ENCODE data around the gene PCSK6.
"Not testable (repeated sequence)": the region's sequence is repeated elsewhere in the genome, so short reads cannot be mapped to it uniquely, and the experiment has no call there.

Gene PCSK6

DNA sequence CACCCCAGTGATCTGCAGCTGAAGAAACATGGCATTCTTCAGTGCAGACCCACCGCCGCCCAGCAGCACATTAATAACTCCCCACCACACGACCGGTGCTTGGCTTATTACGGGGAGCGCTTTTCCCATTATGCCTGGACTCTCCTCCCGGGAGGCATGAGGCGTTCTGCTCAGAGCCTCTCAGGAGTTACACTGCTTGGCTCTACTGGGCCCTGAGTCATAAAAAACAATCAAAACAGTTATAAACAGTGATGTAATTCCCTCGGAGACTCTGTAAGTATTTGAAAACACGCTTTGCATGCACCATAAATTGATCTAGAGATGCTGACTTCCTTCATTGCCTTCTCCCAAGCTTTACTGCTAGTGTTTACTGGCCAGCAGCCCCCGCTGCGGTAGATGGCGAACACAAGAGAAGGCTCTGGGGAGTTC lies 117.3 kb downstream of the PCSK6 start:
- DNase-seq = no peak

DNA sequence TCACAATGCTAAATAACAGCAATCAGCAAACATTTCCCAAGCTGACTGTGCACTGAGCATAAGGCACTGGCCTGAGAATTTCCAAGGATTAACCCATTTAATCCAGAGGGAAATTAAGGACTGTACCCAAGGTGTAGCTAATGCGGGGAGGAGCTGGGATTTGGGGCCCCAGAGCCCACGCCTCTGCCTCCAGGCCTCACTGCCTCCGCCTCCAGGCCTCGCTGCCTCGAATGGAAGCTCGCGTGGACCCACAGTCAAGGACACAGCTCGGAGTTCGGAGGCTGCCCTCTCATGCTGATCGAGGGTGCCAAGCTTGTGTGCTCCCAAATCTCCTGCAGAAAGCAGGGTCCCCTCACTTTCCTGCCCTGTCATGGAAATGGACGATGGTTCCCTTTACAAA lies 118.0 kb downstream of the PCSK6 start:
- no peak for DNase-seq

DNA sequence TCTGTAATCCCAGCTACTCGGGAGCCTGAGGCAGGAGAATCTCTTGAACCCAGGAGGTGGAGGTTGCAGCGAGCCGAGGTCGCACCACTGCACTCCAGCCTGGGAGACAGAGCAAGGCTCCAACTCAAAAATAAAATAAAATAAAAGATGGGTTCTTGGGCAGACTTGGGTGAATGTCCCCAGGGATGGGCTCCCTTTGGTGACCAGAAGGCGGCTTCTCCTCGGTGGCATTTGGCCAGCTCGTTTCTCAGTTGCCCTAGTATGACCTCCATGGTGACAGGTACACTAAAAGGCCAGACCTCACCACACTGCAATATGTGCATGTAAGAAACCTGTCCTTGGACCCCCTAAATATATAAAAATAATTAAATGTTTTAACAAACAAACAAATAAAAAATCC lies 118.4 kb downstream of the PCSK6 start:
- no peak for DNase-seq

DNA sequence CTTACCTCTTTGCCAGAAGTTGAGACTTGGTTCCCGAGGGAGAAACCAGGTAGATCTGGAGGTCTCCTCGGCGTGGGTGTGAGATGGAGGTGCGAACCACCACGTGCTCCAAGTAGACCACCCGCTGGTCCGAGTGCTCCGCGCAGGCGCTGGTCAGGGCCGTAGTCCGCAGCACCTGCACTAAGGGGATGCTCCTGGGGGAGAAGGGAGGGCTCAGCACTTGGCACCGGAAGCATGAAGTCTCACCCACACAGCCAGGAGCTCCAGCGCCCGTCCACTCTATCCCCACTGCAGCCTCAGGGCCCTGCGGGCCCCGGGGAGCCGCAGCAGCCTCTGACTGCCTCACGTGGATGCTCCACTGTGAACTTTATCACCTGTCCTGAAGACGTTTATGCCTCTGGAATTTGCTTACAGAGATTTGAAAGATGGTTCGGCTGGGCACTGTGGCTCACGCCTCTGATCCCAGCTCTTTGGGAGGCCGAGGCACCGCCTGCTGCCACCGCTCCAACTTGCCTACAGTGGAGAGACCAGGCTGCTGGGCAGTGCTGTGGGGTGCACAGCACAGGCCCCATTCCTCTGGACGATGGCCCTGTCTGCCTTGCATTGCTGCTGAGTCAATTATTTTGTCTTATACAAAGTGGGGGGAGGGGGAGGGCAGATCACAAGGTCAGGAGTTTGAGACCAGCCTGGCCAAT lies 119.0 kb downstream of the PCSK6 start:
- no peak for DNase-seq

DNA sequence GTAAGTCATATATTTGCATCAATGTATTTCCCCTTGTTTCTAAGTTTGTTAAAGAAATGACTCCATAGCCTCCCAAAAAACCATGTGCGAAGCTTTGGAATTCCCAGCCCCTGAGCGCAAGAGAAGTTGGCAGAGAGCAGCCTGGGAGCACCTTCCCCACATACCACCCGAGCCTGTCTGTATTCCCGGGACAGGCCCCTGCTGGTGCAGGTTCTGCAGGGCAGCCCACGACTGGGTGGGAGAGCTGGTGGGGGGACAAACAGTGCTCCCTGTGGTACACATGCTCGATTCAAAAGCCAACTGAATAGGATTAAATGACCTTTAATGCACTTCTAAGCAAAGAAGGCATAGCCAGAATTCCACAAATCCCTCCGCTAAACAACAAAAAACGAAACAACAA lies 119.8 kb downstream of the PCSK6 start:
- no peak for DNase-seq

DNA sequence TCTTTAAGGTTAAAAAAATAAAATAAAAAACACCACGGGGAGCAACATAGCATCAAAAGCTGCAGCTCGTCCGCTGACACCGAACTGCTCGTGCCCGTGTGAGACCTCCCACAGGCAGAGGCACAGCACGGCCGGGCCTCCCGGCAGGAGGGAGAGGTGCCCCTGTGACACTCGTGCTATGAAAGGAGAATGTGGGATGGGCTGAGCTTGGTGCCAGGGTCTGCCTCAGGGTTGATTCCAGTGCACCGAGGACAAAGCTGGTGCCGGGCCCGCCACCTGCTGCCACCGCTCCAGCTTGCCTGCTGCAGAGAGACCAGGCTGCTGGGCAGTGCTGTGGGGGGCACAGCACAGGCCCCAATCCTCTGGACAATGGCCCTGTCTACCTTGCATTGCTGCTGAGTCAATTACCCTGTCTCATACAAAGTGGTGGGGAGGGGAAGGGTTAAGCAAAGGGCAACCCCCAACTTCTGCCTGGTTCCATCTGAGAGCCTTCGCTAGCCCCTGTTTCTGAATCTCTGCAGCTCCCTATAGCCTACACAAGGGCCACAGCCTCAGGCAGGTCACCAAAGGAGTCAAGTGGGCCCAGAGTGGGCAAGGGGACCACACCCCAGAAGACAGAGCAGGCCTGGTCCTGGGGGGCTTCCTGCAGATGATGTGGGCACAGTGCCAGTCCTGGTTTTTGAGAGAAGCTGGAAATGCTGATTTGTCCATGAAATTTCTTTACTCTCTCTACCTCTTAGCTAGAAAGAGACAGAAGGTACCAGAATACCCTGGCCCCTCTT lies 120.5 kb downstream of the PCSK6 start:
- no peak for DNase-seq

DNA sequence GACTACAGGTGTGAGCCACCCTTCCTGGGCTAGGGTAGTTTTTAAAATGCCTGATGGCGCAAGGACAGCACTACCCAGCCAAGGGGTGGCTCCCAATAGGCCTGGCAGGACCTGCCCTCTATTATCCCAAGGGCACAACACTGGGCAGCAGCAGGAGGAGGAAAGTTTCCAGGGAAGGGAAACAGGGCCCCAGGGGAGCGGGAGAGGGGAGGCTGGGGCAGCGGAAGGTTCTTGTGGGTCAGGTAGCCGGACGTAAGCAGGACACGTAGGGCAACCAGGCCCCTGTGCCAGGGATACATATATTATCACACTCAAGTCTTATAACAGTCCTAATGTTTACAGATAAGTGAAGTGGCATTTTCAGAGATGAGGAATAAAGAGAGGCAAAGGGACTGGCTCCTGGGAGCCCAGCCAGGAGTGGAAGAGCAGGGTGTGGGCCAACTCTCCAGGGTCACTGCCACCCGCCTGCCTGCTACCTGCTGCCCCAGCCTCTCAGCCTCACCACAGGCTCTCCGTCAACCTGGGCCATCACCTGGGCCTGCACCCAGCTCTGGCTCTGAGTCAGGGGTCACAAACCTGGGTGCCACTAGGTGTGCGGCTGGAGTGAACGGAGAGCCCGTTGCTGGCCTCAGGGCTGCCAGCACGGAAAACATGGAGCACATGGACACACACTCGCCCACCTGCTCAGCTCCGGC lies 121.3 kb downstream of the PCSK6 start:
- peak; percentile 18 for DNase-seq

DNA sequence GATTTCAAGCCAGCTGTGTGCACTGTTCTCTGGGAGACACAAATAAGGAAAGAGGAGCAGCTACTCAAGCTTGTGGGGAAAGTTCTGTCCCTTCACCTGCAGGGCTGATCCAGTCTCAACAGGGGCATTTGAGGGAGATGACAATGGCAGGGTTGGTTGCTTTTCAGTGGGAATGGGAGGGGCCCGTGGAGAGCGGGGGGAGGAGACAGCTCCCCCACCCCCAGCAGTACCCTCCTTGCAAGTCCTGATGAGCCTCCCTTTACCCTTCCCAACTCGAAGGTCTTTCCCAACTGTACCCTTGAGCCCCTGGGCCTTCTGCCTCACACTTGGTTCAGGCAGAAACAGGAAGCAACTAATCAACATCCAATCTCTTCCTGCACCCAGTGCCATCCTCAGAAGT lies 122.7 kb downstream of the PCSK6 start:
- no peak for DNase-seq

DNA sequence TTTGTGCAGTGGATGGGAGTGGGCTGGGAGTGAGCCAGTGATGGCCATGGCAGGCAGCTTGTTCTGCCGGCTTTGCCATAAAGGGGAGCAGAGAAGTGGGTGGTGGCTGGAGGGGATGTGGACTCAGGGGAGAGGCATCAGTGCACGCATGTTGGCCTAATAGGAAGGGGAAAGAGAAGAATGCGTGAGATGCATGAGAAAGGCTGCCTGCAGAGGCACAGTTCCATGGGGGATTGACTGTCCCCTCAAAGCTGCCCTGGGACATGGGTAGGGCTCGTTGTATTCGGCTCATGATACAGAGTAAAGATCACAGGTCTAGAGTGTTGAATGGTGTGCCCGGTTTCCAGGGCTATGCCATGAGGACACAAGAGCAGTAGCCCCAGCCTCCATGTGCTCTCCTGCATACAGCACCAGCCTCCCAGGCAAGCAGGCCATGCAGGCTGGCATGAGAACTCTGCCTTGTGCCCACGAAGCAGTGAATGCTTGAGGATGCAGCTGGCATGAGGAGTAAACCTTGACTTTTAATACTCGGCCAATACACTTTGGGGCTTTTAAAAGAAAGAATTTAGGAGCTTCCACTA lies 126.4 kb downstream of the PCSK6 start:
- no peak for DNase-seq

DNA sequence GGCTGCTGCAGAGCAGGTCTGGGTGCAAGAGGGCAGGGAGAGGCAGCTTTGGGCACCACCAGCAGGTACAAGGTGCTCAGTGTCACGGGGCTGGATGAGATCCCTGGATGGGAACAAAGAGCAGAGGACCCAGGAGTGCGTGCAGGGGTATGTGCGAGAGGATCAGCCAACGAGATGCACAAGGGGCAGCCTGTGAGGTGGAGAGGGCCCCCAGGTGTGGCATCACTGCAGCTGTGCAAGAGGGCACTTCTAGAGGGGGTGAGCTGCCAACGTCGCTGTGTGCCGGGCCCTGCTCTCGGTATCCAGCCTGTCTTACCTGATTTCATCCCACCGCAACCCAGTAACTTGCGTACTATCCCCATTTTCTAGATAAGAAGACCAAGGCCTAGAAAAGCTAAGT lies 127.1 kb downstream of the PCSK6 start:
- no peak for DNase-seq

DNA sequence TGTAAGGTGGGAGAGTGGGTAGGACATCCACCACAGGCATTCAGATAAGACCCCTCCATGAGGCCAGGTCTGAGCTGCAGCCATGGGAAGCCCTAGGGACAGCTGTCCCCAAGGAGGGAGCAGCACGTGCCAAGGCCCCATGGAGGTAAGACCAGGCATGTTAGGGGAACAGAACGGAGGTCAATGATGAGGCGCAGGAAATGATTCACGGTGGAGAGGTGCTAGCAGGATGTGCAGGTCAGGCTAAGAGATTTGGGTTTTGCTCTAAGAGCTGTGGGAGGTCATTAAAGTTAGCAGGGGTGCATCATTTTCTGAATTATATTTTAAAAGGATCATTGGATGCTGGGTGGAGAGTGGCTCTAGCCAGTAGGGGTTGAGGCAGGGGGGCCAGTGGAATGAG lies 128.1 kb downstream of the PCSK6 start:
- no peak for DNase-seq

DNA sequence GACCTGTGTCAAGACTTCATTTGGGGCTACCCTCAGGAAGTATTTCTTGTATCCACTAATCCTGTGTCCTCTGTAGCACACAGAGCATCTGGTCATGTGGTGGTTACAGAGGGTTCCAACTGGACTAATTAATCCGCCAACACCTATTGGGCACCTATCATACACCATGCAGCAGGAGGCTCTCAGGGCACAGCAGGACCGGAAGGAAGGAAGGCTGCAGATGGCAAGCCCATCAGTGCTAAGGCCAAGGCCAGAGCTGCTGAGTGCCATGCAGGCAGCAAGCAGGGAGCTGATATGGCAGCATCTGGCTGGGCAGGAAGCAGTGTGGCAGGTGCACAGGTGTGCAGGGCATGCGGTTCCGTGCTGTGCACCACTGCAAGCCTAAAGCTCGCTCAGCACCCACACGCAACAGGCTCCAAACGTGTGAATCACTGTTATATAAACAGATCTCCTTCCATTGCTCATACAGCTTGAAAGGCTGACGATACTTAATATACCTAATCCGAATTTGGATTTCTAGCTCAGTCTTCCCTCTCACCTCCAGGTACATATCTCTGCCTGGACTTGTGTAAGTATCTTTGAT lies 130.1 kb downstream of the PCSK6 start:
- DNase-seq = no peak

DNA sequence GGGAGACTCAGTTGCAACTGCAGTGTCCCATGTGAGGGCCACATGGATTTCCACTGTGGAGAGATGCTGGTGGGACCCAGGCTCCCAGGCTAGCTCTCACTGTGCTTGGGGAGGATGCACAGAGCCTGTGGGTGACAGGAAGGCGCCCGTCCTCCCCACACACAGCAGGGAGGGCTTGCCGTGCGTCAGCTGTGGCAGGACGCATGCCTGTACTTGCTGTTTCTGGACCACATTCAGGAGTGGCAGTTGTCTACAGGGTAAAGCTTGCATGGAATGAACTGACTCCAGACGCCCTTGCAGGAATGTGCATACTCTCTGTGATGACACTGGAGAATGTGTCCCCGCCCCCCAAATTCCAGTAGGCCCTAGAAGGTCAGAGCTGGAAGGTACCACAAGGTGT lies 130.6 kb downstream of the PCSK6 start:
- no peak for DNase-seq

DNA sequence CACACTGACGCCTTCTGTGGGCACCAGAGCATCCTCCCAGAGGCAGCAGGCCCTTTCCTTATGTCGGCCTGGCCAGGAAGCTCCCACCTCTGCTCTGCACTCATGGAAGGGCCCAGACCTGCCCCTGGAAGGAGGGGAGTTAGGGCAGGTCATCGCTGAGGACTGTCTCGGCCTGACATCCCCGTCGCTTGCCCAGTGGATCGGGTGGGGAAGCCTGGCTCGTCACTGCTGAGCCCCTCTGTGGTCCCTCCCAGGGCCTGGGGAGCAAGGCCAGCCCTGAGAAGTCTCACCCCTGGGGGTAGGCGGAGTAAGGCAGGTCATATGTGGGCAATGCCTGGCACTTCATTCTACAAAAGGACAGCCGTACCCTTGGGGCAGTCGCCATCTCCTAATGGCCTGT lies 131.6 kb downstream of the PCSK6 start:
- DNase-seq = no peak

DNA sequence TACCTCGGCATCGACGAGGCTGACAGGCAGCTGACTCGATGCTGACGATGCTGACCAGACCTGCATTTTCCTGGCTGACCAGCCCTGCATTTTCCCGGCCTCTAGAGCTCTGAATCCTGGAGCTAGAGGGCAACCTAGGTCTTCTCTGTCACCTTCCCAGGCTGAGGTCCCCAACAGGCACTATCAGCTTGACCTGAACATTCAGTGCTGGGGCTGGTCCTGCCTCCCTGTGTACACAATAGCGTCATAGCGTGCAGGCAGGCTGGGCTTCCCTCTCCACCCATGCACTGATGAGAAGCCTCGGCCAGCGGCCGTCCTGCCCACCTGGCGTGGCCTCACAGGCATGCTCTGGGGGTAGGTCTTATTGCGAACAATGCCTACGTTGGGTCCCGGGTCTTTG lies 132.2 kb downstream of the PCSK6 start:
- no peak for DNase-seq

DNA sequence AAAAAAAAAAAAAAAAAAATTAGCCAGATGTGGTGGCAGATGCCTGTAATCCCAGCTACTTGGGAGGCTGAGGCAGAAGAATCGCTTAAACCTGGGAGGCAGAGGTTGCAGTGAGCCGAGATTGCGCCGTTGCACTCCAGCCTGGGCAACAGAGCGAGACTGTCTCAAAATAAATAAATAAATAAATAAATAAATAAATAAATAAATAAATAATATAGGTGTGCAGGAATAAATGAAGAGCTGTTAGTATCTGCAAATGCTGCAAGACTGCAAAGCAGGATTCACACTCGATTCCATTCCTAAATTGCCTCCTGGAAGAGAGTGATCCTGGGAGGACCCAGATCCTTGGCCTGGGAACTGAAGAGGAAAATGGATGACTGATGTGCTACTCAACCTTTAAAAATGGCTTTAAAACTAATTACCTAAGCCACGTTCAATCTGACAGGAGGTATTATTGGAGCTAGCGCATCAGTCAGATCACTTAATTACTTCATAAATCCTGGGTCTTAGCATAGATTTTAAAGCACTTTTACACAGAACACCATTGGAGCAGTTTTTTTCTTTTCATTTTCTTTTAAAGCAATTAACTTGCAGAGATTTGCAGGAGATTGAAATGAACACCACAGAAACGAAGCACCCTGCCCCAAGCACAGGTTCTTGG lies 132.9 kb downstream of the PCSK6 start:
- DNase-seq = not testable (repeated sequence)

DNA sequence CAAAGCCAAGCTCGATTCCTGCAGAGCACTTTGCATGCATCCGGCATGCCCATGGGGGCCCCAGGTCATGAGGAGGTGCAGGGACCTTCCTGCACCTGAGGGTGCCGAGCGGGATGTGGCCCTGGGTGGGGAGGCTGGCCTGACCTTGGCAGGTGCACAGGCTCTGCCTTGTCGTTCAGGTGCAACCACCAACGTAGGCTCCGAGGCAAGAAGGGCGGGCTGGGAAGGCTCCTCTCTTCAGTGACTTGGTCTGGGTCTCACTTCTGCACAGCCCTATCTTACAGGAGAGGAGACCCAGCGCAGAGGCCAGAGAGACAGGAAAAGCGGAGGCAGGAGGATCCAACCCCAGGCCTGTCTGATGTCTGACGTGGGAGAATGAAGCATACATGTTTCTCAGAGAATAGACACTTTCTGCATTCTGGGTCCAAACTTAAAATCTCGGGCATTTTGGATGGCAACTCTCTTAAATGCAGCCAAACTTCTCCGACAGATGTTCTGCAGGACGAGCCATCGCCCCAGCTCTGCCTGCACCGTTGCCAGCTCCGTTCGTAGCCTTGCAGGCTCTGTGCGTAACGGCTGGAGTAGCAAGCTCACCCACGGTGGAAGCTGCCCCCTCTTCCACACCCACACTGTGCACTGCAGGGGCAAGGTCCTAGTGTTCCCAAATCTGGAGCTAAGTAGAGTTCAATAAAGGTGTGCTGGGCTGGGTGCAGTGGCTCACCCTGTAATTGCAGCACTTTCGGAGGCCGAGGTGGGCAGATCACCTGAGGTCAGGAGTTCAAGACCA lies 133.6 kb downstream of the PCSK6 start:
- no peak for DNase-seq

DNA sequence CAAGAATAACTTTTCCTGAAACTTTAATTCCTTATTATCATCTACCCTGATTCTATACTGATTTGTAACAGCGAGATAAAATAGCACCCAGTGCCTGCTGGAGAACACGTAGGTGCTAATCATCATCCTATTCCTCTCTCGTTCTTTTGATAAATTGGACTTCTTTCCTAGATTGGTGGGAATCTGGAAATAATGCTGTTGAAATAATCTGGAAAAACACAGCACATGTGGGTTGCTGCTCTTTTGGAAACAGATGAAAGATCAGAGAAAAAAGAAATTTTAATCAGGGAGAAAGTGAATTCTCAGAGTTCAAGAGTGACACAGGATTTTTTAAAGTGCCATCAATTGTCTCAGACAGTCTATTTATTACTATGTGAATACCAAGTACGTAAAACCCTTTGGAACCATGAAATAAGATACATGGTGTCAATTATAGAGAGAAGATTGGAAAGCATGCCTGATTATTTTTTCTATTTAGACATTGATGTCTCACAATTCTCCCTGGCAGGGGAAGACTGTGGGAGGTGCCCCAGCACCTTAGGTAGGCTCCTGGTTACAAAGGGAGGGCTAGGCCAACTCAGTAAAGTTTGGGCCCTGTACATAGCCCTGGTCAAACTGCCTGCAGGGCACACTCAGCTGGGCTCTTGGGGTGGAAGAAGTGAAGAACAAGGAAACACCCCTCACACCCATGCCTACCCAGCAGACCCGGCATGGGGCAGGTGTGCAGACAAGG lies 134.4 kb downstream of the PCSK6 start:
- DNase-seq = no peak

DNA sequence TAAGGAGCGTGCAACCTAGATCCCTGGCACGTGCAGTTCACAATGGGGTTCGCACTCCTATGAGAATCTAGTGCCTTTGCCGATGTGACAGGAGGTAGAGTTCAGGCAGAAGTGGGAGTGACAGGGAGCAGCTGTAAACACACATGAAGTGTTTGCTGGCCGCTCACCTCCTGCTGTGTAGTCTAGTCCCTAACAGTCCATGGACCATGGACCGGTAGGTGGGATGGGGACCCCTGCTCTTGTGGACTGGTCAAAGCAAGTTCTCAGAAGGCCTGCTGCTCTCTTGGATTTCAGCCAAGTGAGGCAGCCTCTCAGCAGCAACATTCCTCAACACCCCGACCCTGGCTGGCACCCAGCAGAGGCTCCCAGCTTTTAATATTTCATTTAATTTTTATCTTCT lies 136.3 kb downstream of the PCSK6 start:
- DNase-seq = no peak

DNA sequence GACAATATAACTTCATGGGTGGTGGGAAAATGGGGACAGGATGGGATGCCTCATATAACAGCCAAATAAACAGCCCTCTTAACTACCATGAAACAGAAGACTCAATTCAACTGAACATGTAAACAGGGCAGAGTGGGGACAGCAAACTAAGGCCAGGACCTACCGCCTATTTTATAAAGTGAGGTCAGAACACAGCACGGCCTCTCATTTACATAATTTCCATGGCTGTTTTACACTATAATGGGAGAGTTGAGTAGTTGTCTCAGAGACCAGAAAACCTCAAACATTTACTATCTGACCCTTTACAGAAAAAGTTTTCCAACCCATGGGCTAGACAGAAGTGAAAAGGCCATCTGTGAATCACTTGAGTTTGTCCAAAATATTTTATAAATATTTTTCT lies 137.8 kb downstream of the PCSK6 start:
- no peak for DNase-seq
